HG02798 (cell line): ENCODE measurements around the gene JAZF1.

ENCODE experiments used
- ATAC-seq: cut with Tn5 transposase; IDR thresholded peaks from one replicate; pipeline ENCODE4 v1.9.1; 2021; ENCODE audit warnings: mild to moderate bottlenecking; ENCODE audit not compliant: unreplicated experiment, poor library complexity

JAZF1 gene

DNA sequence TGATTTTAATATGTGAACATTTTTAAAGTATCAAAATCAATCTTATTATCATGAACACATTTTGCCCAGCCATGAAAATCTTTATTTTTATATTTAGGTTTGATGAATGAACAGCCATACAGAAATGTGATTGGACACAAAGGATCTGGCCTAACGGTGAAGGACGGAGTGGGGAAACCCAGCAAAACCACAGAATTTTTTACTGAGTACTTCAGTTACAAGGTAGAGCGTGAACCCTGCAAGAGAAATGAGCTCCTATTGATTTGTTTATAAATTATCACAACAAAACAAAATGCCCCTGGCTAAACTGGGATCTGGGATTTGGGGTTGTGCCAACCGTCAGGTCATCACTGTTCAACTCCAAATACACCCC is 118.8 kb downstream of the JAZF1 start:
- ATAC-seq, result no peak

DNA sequence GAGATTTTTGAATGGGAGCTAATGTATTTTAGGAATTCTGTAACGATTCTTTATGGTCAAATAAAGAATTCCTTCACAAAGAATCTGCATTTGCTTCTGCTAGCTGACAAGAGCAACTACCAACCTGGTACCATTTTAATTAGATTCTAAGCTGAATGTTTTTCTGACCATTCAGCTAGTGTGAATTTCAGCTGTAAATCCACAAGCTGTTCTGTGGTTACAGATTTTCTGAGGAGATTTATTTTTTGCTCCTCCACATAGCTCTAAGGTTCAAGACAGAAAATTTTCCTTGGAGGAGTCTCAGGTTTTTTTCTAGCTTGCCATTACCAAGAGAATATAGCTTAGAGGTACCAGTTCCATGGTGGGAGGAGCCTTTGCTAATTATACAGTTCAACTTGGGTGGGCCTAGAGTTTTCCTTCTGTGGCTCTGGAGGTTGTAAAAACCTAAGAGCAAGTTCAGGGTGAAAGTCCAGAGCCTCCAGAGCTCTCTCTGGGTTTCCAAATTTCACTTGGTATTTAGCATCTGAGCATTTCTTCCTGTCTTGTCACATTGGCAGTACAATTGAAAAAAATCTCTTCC is 120.1 kb downstream of the JAZF1 start:
- no peak for ATAC-seq

DNA sequence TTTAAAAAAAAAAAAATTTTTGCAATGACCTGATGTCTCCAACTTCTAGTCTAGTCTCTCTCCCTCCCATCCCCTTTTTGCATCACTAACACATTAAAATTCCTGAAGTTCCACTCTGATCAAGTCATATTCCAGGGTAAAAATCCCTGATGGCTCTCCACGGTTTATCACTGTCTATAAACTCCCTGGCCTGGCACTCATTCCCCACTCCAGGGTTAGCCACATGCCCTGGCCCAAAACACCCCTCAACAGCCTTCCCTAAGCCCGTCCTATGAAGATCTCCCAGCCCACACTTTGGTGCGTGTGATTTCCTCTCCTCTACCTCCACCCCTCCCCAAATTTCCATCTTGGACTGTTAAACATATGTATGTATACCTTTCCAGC is 125.4 kb downstream of the JAZF1 start:
- ATAC-seq, result no peak

- ATAC-seq, result no peak
Observed at GRCh38 chr7:28054531-28055160, 125.9 kb downstream of the JAZF1 start.

DNA sequence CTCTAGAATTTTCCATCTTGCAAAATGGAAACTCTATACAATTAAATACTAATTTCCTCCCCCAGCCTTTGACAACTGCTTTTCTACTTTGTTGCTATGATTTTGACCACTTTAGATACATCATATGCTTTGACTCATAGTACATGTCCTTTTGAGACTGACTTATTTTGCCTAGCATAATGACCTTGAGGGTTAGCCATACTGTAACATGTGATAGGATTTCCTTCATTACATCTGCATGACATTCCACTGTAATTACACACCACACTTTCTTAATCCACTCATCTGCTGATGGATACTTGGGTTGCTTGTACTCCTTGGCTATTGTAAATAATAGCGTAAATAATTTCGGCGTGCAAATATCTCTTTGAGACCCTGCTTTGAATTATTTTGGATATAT is 127.7 kb downstream of the JAZF1 start:
- no peak for ATAC-seq

- ATAC-seq, result no peak
Observed at GRCh38 chr7:28048694-28049093, 131.9 kb downstream of the JAZF1 start.

DNA sequence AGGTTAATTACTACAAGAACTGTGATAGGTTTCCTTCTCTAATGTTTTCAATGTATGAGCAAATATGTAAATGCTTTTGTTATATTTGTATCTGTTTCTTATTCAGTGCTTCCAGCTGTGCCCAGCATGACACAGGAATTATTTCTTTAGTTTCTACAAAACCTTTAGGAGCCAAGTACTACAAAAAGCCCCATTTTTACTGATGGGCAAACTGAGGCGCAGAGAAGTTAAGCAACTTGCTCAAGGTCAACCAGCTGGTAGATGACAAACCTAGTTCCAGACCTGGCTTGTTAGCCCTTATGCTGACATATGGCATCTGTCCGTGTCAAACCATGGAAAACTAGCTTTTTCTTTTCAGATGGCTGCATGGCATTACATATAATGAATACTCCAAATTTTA is 134.6 kb downstream of the JAZF1 start:
- ATAC-seq, result no peak

DNA sequence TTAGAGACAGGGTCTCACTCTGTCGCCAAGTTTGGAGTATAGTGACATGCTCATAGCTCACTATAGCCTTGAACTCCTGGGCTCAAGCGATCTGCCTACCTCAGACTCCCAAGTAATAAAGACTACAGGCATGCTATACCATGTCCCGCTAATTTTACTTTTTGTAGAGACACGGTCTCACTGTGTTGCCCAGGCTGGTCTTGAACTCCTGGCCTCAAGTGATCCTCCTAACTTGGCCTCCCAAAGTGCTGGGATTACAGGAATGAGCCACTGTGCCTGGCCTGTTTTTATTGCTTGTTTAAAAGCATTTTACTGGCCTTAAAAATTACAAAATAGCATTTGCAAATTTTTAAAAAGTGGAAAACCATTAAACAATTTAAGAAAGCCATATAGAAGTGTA is 135.0 kb downstream of the JAZF1 start:
- no peak for ATAC-seq

DNA sequence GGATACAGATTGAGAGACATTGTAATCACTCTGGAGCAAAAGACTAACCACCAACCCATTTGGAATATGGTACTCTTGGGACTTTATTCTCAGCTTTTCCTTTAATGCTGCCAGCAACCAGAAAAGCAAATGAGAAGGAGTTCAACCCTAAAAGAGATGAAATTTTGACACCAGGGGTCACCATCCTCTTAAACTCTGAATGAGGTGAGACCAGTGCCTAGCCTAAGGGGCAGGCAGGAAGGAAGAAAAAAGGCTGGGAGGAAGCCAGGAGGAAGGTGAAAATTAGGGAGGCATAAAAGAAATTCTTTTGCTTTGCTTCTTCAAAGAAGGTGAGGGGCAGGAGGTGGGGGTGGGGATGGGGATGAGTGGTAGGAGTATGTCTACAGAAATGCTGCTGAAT is 135.8 kb downstream of the JAZF1 start:
- no peak for ATAC-seq

GRCh38 chr7:28042721-28043120 is 137.9 kb downstream of the JAZF1 start:
- ATAC-seq, result no peak

- no peak for ATAC-seq
Observed at GRCh38 chr7:28041508-28042314, 138.9 kb downstream of the JAZF1 start.

DNA sequence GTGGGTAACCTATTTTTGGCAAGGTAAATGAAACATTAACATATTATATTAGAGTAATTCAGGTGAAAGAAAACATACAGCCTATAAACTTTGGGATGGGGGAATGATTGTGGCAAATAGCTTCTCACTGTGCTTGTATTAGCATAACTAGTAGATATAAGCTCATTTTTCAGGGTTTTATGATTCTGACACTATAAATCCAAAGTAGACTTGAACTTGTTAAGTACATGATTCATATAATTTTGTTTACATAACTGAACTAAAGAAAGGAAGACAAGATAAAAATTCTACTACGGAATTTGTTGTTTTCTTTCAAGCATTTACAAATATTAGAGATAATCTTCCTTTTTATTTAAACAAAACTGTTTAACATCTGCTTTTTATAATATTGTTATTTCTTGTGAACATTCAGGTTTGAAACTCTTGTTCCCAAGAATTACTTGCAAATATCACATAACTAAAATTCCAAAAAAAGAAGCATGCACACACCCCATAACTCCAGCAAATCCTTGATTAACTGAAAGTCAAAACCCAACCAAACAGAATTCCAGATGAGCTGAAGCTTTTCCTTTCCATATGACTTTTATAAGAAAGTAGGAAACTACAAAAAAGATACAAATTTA is 142.3 kb downstream of the JAZF1 start:
- ATAC-seq, result no peak

DNA sequence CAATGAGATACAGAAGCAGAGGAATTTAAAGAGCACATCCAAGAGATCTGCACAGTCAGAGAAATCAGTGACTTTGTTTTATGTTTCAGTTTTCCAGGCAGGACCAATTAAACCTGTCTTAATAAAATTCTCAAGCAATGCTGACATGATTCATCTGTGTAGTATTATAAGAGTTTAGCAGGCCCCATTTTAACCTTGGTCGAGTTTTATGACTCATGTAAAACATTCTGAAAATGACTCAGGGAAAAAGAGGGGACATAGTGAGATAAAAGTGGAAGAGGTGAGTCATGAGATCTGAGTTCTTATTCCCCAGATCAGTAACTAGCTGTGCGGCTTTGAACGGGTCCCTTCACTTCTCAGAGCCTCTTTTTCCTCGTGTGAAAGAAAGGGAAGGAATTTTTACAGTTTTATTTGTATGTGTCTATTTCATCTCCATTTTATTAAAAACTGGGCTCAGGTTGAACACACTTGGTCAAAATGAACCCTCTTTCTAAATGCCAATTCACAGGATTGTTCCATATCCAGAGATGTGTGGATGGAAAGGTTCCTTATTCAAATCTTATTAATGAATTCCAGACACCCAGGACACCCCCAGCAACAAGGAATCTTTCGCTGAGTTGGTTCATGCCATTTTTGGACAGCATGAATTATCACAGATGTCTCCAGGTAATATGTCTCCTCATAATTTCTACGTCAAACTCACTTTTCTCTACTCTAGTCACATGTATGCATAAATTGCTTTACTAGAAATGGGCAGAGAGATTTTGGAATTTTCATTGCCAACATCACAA is 143.2 kb downstream of the JAZF1 start:
- peak; percentile 93 for ATAC-seq

DNA sequence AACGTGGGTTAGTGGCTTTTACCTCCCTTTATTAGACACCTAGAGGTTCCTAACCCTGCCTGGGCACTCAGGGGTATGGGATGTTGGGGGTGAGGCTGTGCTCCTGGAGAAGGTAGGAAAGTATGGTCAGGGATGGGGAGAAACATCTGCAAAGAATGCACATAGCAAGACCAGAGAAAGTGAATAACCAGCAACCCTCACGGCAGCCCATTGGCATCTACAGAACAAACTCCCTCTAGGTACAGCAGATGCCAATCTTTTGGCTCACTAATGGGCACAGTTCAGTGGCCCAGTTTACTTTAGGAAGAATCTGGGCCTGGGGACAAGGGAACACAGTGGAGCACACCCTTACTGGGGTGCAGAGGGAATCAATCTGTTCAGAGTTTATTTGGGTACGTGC is 143.9 kb downstream of the JAZF1 start:
- no peak for ATAC-seq

GRCh38 chr7:28033386-28033785 is 147.2 kb downstream of the JAZF1 start:
- ATAC-seq, result no peak

- no peak for ATAC-seq
Observed at GRCh38 chr7:28032738-28033380, 147.7 kb downstream of the JAZF1 start.

- no peak for ATAC-seq
Observed at GRCh38 chr7:28029051-28029450, 151.5 kb downstream of the JAZF1 start.

DNA sequence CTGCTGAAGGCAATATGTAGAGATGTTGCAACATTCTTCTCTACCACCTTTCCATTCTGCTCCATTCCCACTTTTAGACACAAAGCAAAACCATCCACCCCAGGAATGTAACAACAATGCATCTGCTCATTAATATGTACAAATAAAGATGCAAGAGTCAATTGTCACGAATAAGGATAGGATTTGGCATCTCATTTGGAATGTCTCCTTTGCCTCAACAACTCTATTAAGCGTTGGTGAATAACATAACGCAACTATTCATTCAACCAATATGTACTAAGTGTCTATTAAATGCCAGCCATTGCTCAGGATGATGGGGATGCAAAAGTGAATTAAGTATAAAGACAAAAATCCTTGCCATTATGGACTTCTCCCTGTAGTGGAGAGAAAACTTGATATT is 152.1 kb downstream of the JAZF1 start:
- no peak for ATAC-seq

DNA sequence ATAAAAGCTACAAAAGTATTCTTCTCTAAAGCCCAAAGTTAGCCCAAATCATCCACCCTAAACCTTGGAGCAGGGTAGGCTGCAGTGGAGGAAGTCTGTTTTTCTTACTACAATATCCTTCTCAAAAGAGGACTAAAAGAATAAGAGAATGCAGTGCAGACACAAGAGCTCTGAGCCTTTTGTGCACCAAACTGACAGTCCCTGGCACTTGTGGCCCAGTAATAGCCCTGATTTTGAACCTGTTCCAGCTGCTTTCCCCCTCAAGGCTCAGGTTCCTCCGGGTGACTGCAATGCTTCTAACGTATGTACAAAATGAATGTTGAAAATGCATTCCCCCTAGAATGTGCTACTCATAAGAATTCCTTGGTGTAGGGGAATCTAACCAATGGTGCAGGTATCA is 154.4 kb downstream of the JAZF1 start:
- no peak for ATAC-seq

DNA sequence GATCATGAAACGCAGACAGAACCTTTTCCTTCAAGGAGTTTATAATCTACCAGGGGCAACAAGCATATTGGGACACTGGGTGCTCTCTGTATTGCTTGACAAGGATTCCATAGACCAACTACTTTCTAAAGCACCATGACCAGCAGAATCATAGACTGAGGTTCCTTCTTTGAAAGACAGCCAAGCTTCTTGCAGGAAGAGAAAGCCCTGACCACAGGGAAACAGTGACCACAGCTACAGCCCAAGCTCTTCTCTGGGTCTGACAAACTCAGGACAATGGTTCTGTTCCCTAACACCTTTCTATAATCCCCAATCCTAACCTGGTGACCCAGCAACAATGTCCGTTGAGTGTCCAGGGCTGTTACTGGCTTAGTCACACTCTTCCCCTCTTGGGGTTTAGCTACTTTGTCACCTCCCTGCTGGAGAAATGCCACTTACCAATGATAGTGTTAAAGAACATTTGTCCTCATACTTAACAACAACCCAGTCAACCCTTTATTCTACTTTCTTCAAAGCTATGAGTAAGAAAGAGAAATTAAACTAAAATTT is 155.7 kb downstream of the JAZF1 start:
- ATAC-seq, result no peak
